ENCODE measurements around the gene MYO5B.

GRCh38 chr18:49980896-49981295 is 214.1 kb downstream of the MYO5B start:
- TF ChIP-seq CTCF (IDR thresholded peaks at IDR 0.05) (no peak), POLR2A (IDR thresholded peaks at IDR 0.05) (no peak)
